Measurements from ENCODE around the gene LRRC34. TPM values are rescaled to one million over a fixed set of nuclear protein-coding genes. Genes with fewer than 3 reads are reported as not detected.

The LRRC34 gene, protein sequence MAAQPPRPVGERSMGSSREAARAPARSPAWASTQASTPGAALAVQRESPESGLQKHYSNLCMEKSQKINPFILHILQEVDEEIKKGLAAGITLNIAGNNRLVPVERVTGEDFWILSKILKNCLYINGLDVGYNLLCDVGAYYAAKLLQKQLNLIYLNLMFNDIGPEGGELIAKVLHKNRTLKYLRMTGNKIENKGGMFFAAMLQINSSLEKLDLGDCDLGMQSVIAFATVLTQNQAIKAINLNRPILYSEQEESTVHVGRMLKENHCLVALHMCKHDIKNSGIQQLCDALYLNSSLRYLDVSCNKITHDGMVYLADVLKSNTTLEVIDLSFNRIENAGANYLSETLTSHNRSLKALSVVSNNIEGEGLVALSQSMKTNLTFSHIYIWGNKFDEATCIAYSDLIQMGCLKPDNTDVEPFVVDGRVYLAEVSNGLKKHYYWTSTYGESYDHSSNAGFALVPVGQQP
- total RNA-seq (1 to 10 TPM; 2.4 to 5.2 TPM), polyA plus RNA-seq (ENCODE audit: insufficient read length in 6 of 6) (10 to 100 TPM; 10.6 to 15.3 (median 13.0) TPM)
- long read RNA-seq, donor 1, partial matches to known transcripts: 0 of 2 reads
- long read RNA-seq, donor 1, other reads (novel, unspliced or antisense): 0 of 2 reads
- long read RNA-seq, donor 2, partial matches to known transcripts: 0 of 2 reads
- long read RNA-seq, donor 2, other reads (novel, unspliced or antisense): 0 of 2 reads
- long read RNA-seq, donor 3: 0 reads
- long read RNA-seq, donor 4, partial matches to known transcripts: 0 of 1 reads
- long read RNA-seq, donor 4, other reads (novel, unspliced or antisense): 0 of 1 reads
- long read RNA-seq, donor 5, partial matches to known transcripts: 0 of 3 reads
- long read RNA-seq, donor 5, other reads (novel, unspliced or antisense): 0 of 3 reads
- long read RNA-seq, donor 6, partial matches to known transcripts: 0 of 2 reads
- long read RNA-seq, donor 6, other reads (novel, unspliced or antisense): 0 of 2 reads
- long read RNA-seq, donor 7, partial matches to known transcripts: 0 of 1 reads
- long read RNA-seq, donor 7, other reads (novel, unspliced or antisense): 0 of 1 reads
- long read RNA-seq, donor 8, partial matches to known transcripts: 618 of 673 reads
- long read RNA-seq, donor 8, other reads (novel, unspliced or antisense): 53 of 673 reads
- long read RNA-seq, donor 9: 0 reads
- long read RNA-seq, donor 10, partial matches to known transcripts: 0 of 1 reads
- long read RNA-seq, donor 10, other reads (novel, unspliced or antisense): 1 of 1 reads
- long read RNA-seq, donor 11, partial matches to known transcripts: 0 of 6 reads
- long read RNA-seq, donor 11, other reads (novel, unspliced or antisense): 0 of 6 reads
- long read RNA-seq, donor 12, partial matches to known transcripts: 0 of 4 reads
- long read RNA-seq, donor 12, other reads (novel, unspliced or antisense): 0 of 4 reads

DNA sequence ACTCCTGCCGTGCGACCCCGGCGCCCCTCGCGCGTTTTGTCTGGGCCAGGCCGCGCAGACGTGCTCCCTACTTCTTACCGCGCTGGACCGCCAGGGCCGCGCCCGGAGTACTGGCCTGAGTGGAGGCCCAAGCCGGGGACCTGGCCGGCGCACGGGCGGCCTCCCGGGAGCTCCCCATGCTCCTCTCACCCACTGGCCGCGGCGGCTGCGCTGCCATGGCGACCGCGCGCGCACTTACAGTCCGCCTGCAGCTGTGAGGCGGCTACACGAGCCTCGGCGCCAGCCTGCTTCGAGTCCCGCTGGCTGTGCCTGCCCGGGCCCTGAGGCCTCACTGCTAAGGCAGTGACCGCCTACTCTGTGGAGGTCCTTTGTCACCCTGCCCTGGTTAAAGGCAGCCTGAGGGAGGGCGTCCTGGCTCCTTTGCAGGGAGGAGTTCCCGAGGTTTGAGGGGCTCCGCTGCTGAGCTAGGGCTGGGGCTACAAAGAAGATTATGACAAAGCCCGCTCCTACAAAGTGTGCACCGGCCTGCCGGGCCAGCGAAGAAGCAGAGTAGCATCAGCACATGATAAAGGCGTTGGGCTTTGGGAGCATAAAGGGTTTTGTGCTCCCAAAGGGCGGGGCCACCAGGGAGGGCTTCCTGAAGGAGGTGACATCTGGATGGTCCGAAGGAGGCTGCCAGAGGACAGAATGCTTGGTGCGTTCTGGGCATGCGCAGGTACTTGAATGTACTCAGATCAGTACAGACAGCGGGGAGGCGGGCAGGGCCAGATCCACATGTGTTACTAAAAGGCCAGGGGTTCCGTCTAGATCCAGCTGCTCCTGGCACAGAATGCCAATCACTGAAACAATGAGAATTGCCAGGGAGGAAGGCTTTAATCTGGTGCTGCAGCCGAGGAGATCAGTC lies at the start of gene LRRC34, which contains the start of gene LRRIQ4:
Gene LRRC34, minus strand, starts transcription at position 573 of the 904 bp plus-strand sequence. Its CDS starts 356 bp downstream, at position 217.
Gene LRRIQ4, plus strand, starts transcription at position 539 of the 904 bp plus-strand sequence. CDS start 9,052 bp downstream, outside the sequence.
- peak; percentile 65 to 96 (median 82) for DNase-seq
- peaks cover 0 to 9% of the 10 kb centered on the region in 2 donors for H3K9me3 ChIP-seq
- no peaks in the 10 kb centered on the region for H3K36me3 ChIP-seq
- peak within 1 kb of the TSS; percentile 58 to 72 for H3K27ac ChIP-seq
- intact Hi-C loops (cut with DNase I): no loop called here
- TF ChIP-seq, protein P1, sequence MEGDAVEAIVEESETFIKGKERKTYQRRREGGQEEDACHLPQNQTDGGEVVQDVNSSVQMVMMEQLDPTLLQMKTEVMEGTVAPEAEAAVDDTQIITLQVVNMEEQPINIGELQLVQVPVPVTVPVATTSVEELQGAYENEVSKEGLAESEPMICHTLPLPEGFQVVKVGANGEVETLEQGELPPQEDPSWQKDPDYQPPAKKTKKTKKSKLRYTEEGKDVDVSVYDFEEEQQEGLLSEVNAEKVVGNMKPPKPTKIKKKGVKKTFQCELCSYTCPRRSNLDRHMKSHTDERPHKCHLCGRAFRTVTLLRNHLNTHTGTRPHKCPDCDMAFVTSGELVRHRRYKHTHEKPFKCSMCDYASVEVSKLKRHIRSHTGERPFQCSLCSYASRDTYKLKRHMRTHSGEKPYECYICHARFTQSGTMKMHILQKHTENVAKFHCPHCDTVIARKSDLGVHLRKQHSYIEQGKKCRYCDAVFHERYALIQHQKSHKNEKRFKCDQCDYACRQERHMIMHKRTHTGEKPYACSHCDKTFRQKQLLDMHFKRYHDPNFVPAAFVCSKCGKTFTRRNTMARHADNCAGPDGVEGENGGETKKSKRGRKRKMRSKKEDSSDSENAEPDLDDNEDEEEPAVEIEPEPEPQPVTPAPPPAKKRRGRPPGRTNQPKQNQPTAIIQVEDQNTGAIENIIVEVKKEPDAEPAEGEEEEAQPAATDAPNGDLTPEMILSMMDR (IDR thresholded peaks at IDR 0.05): peak in 1 of 2 donors; percentile 19
- peak within 1 kb of the TSS; percentile 43 to 62 for H3K4me3 ChIP-seq
- H3K4me1 ChIP-seq: peaks cover 8 to 23% of the 10 kb centered on the region in 2 donors
- peak; percentile 90 for ATAC-seq
- H3K27me3 ChIP-seq: peaks cover 0 to 6% of the 10 kb centered on the region in 2 donors

DNA sequence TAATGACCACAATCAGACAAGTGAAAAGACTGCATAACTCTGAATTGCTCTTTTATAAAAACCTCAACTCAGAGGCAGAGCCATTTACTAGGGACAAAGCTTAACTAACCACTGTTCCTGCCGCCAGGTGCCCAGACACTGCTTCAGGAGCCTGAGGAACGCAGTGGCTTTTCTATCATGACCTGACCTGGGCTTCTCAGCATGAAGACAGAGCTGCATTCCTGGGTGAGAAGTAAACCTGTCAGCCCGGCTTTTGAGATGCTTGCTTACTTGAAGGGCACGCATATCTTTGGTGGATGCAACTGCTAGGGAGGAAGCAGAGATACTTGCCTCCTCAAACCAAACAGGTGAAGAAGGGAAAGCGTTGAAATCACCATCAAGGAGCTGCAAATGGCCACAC lies 49.2 kb upstream of the LRRC34 start:
- H3K27me3 ChIP-seq: no peaks in the 10 kb centered on the region
- no peak overlapping the region for H3K27ac ChIP-seq
- H3K9me3 ChIP-seq: no peaks in the 10 kb centered on the region
- intact Hi-C loops (cut with DNase I): no loop called here
- H3K4me1 ChIP-seq: peaks cover 0 to 22% of the 10 kb centered on the region in 2 donors
- TF ChIP-seq, protein P1 (IDR thresholded peaks at IDR 0.05): no peak
- H3K36me3 ChIP-seq: no peaks in the 10 kb centered on the region
- no peak overlapping the region for H3K4me3 ChIP-seq
- DNase-seq: no peak
- ATAC-seq: no peak

DNA sequence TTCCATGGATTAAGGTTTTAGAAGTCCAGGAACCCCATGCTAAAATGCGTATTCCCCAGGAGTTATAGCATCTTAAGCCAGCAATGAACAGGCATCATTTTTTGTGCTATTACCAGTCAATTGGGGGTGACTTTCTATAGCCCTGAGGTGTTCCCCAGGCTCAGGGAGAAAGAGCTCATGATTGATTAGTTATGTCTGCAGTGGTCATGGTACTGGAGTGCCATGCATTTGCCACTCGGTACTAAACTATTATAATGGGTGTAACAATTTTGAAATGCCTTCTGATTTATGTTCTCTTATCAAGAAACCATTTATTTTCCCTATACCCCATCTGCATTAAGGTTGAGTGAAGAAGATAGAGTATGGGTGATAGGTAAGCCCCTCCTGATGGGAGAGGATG lies 45.1 kb upstream of the LRRC34 start:
- Histone ChIP-seq H3K36me3 (no peaks in the 10 kb centered on the region), H3K4me3 (no peak overlapping the region), H3K27me3 (no peaks in the 10 kb centered on the region), H3K27ac (no peak overlapping the region), H3K9me3 (no peaks in the 10 kb centered on the region), H3K4me1 (no peaks in the 10 kb centered on the region)
- DNase-seq (no peak), ATAC-seq (no peak)
- TF ChIP-seq, protein P1 (IDR thresholded peaks at IDR 0.05): no peak
- intact Hi-C loops (cut with DNase I): no loop called here

DNA sequence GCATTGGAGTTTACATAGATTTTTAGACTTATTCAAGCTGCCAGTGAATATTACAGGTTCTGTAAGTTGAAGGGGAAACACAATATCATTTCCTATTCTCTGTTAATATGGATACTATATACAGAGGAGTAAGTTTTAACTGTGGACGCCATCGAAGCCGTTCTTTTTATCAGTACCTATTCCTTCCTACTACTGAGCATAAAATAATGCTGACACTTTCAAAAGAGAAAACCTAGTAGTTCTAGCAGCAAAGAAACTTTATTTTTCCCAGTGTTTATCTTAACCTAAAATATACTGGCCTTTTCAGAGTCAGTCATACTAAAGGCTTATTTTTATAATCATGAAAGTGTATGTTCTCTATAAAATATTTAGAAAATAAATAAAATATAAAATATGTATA lies 42.8 kb upstream of the LRRC34 start:
- H3K4me1 ChIP-seq: no peaks in the 10 kb centered on the region
- H3K9me3 ChIP-seq: no peaks in the 10 kb centered on the region
- TF ChIP-seq, protein P1 (IDR thresholded peaks at IDR 0.05): no peak
- H3K36me3 ChIP-seq: no peaks in the 10 kb centered on the region
- H3K27me3 ChIP-seq: no peaks in the 10 kb centered on the region
- ATAC-seq (no peak), DNase-seq (no peak)
- H3K4me3 ChIP-seq: no peak overlapping the region
- no peak overlapping the region for H3K27ac ChIP-seq
- intact Hi-C loops (cut with DNase I): no loop called here
